Measurements from ENCODE around the gene AP4M1. TPM values are rescaled to one million over a fixed set of nuclear protein-coding genes. Genes with fewer than 3 reads are reported as not detected.

Gene AP4M1
- total RNA-seq, 2 donors from 2014 or later, result 26.3 to 31.5 TPM

DNA sequence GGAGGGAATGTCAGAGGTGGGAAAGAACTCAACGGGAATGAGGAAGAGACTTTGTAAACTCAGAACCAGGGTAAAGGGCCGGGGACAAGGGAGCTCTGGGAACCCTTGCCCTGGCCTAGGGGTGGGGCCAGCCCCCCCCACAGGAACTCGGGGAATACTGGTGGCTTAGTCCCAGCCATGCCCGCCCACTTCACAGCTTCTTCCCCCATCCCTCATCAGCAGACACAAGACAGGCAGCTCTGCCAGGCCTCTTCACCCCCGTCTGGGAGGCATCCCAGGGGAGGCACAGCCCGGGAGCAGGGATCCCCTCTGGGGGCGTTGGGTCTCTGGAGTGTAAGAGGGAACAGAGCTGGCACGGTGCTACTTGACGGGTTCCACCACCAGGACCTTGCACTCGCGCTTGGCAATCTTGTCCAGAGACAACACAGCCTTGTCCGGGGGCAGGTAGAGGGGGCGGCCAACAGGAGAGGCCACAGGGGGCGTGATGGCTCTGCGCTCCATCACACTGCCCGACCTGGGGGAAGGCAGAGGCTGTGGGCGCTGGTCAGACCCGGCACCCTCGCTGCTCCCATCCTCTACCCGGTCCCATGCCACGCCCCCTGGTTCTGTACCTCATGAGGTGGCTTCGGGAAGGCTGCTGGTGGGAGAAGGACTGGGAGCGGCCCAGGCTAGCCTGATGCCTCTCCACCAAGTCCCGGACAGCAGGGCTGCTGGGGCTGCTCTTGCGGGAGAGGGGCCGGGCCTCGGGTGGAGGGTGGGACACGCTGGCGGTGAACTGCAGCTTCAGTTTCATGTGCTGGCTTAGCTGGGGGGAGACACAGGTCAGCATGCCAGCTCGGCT, 53.4 kb downstream of the AP4M1 start:
- Histone ChIP-seq H3K4me1 (ENCODE audit: control insufficient read depth, insufficient read depth, low read length) (peaks cover 21% of the 10 kb centered on the region), H3K36me3 (ENCODE audit: control insufficient read depth, insufficient read depth, low read length) (peaks cover 47% of the 10 kb centered on the region), H3K9ac (ENCODE audit: extremely low read depth, low read length, poor library complexity, severe bottlenecking) (no peak overlapping the region), H3K27me3 (ENCODE audit: control insufficient read depth, insufficient read depth, low read length, poor library complexity, severe bottlenecking) (no peaks in the 10 kb centered on the region), H3K27ac (ENCODE audit: low read depth, low read length) (no peak overlapping the region), H3K9me3 (ENCODE audit: control insufficient read depth, low read length) (no peaks in the 10 kb centered on the region), H3K4me3 (ENCODE audit: low read length) (no peak overlapping the region)
- WGBS, 2 experiments (ENCODE audit: insufficient coverage in 1 of 2, insufficient read length in 1 of 2), result 79 to 96% methylated on average over 9 to 30 of the region's 30 CpGs
- peak; percentile 86 for DNase-seq
- peak overlapping the region; percentile 18 for H3K4me3 Mint-ChIP-seq
- no peaks in the 10 kb centered on the region for H3K27me3 Mint-ChIP-seq (ENCODE audit: insufficient read depth)
- H3K36me3 Mint-ChIP-seq (ENCODE audit: low read depth), result peaks cover 41% of the 10 kb centered on the region
- peak overlapping the region; percentile 79 for H3K27ac Mint-ChIP-seq
- TF ChIP-seq, protein P1, sequence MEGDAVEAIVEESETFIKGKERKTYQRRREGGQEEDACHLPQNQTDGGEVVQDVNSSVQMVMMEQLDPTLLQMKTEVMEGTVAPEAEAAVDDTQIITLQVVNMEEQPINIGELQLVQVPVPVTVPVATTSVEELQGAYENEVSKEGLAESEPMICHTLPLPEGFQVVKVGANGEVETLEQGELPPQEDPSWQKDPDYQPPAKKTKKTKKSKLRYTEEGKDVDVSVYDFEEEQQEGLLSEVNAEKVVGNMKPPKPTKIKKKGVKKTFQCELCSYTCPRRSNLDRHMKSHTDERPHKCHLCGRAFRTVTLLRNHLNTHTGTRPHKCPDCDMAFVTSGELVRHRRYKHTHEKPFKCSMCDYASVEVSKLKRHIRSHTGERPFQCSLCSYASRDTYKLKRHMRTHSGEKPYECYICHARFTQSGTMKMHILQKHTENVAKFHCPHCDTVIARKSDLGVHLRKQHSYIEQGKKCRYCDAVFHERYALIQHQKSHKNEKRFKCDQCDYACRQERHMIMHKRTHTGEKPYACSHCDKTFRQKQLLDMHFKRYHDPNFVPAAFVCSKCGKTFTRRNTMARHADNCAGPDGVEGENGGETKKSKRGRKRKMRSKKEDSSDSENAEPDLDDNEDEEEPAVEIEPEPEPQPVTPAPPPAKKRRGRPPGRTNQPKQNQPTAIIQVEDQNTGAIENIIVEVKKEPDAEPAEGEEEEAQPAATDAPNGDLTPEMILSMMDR (conservative IDR thresholded peaks at IDR 0.05), result no peak
- H3K9me3 Mint-ChIP-seq, result no peaks in the 10 kb centered on the region
- H3K4me1 Mint-ChIP-seq, result peaks cover 41% of the 10 kb centered on the region

DNA sequence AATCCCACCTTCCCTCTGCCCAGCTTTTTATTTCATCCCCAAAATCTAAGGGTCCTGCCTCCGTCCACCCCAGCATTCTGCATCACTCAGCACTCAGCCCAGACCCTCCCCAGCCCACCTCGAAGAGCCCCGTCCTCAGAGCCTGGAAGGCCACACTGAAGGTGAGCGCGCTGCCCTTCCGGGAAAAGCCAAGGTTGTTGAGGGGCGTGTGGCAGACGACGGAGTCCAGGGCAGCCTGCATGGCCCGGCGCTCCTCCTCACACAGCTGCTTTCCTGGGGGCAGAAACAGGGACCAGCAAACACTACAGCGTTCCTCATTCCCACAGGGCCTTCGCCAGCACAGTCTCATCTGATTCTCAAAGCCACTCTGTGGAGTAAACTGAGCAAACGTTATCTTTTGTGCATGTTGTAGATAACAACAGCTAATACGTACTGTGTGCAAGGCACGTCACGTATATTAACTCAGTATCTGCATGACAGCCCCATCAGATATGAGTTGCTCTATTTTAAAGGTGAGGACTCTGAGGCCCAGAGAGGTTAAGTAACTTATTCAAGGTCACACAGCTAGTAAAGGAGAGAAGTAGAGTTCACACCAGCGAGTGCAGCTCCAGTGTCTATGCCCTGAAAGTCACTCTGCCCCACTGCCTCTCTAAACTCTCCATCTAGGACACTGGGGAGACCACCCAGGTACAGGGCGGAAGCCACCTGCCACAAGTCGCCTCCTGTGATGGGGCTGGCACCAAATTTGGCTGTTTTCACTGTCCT, 54.3 kb downstream of the AP4M1 start:
- 92 to 93% methylated on average over 11 to 20 of the region's 20 CpGs for WGBS, 2 experiments (ENCODE audit: insufficient coverage in 1 of 2, insufficient read length in 1 of 2)
- Histone ChIP-seq H3K36me3 (ENCODE audit: control insufficient read depth, insufficient read depth, low read length) (peaks cover 47% of the 10 kb centered on the region), H3K9ac (ENCODE audit: extremely low read depth, low read length, poor library complexity, severe bottlenecking) (no peak overlapping the region), H3K4me1 (ENCODE audit: control insufficient read depth, insufficient read depth, low read length) (peaks cover 21% of the 10 kb centered on the region), H3K27me3 (ENCODE audit: control insufficient read depth, insufficient read depth, low read length, poor library complexity, severe bottlenecking) (no peaks in the 10 kb centered on the region), H3K27ac (ENCODE audit: low read depth, low read length) (no peak overlapping the region), H3K9me3 (ENCODE audit: control insufficient read depth, low read length) (no peaks in the 10 kb centered on the region), H3K4me3 (ENCODE audit: low read length) (no peak overlapping the region)
- DNase-seq, result no peak
- peak overlapping the region; percentile 48 for H3K27ac Mint-ChIP-seq
- TF ChIP-seq, protein P1 (conservative IDR thresholded peaks at IDR 0.05), result no peak
- H3K9me3 Mint-ChIP-seq, result no peaks in the 10 kb centered on the region
- no peaks in the 10 kb centered on the region for H3K27me3 Mint-ChIP-seq (ENCODE audit: insufficient read depth)
- peaks cover 37% of the 10 kb centered on the region for H3K4me1 Mint-ChIP-seq
- no peak overlapping the region for H3K4me3 Mint-ChIP-seq
- peaks cover 34% of the 10 kb centered on the region for H3K36me3 Mint-ChIP-seq (ENCODE audit: low read depth)

DNA sequence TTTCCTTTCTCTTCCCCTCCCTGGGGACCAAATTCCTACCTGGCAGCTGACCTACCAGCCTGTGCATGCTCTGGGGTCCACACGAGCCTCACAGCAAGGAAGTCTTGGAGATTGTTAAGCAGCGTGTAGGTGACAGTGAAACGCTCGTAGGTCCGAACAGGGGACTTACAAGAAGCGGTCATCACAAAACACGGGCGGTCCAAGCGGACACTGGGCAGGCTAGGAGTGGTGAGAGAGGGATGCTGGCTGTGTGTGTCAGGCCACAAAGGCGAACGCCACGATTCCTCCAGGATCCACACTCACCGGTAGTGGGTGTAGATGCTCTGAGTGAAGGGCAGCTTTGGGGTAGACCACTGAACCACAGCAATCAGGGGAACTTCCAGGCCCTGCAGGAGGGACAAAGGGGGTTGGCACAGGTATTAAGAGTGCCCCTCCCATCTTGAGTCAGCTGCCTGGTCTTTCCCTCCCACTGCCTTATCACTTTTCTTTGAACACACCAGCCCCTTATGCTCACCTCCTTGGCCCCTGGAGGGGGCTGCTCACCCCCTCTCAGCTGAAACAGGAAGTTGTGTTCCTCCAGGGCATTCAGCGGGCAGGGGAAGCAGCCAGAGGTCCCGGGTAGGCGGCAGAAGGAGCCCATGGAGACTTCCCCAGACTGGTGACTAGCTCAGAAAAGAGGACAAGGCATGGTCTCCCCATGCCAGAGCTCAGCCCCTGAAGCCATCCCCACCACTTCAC, 55.1 kb downstream of the AP4M1 start:
- no peak overlapping the region for H3K9ac ChIP-seq (ENCODE audit: extremely low read depth, low read length, poor library complexity, severe bottlenecking)

More for the DNA sequence above, 55.1 kb downstream of the AP4M1 start:
- H3K4me3 ChIP-seq (ENCODE audit: low read length), result peak overlapping the region; percentile 84
- no peak overlapping the region for H3K27ac Mint-ChIP-seq
- H3K36me3 ChIP-seq (ENCODE audit: control insufficient read depth, insufficient read depth, low read length), result peaks cover 47% of the 10 kb centered on the region
- 94 to 96% methylated on average over 14 to 16 of the region's 16 CpGs for WGBS, 2 experiments (ENCODE audit: insufficient coverage in 1 of 2, insufficient read length in 1 of 2)
- peak; percentile 44 for DNase-seq
- H3K36me3 Mint-ChIP-seq (ENCODE audit: low read depth), result peaks cover 33% of the 10 kb centered on the region
- TF ChIP-seq, protein P1 (conservative IDR thresholded peaks at IDR 0.05), result no peak
- H3K4me3 Mint-ChIP-seq, result peak overlapping the region; percentile 62
- no peaks in the 10 kb centered on the region for H3K27me3 ChIP-seq (ENCODE audit: control insufficient read depth, insufficient read depth, low read length, poor library complexity, severe bottlenecking)
- H3K4me1 Mint-ChIP-seq, result peaks cover 37% of the 10 kb centered on the region
- H3K4me1 ChIP-seq (ENCODE audit: control insufficient read depth, insufficient read depth, low read length), result peaks cover 21% of the 10 kb centered on the region
- H3K9me3 Mint-ChIP-seq, result no peaks in the 10 kb centered on the region
- H3K27me3 Mint-ChIP-seq (ENCODE audit: insufficient read depth), result no peaks in the 10 kb centered on the region
- H3K9me3 ChIP-seq (ENCODE audit: control insufficient read depth, low read length), result no peaks in the 10 kb centered on the region
- no peak overlapping the region for H3K27ac ChIP-seq (ENCODE audit: low read depth, low read length)
